GM12874 (cell line): ENCODE data around the gene SNAP25.

Experiments
- TF ChIP-seq, protein P1 (sequence below): IDR thresholded peaks from 2 replicates; pipeline ENCODE4 v1.5.1; 2011; ENCODE audit warnings: low read depth, mild to moderate bottlenecking, control low read depth, low read length, moderate library complexity; ENCODE audit not compliant: insufficient read depth

Gene SNAP25

DNA sequence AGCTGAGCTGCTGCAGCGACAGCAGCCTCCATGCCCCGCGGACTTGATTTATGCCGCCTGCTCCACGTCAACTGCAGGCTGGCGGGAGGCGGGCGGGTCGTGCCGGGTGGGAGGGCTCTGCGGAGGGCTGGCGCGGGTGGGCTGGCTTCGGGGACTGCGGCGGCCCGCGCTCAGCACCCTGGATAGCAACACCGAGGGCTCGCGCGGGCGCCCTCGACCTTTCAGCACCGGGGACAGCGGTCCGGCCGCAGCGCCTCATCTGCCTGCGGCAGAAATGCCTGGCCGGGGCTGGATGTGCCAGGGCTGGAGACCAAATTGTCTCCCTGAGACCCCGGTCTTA, 792 bp downstream of the SNAP25 start:
- TF ChIP-seq, protein P1, sequence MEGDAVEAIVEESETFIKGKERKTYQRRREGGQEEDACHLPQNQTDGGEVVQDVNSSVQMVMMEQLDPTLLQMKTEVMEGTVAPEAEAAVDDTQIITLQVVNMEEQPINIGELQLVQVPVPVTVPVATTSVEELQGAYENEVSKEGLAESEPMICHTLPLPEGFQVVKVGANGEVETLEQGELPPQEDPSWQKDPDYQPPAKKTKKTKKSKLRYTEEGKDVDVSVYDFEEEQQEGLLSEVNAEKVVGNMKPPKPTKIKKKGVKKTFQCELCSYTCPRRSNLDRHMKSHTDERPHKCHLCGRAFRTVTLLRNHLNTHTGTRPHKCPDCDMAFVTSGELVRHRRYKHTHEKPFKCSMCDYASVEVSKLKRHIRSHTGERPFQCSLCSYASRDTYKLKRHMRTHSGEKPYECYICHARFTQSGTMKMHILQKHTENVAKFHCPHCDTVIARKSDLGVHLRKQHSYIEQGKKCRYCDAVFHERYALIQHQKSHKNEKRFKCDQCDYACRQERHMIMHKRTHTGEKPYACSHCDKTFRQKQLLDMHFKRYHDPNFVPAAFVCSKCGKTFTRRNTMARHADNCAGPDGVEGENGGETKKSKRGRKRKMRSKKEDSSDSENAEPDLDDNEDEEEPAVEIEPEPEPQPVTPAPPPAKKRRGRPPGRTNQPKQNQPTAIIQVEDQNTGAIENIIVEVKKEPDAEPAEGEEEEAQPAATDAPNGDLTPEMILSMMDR, result no peak

DNA sequence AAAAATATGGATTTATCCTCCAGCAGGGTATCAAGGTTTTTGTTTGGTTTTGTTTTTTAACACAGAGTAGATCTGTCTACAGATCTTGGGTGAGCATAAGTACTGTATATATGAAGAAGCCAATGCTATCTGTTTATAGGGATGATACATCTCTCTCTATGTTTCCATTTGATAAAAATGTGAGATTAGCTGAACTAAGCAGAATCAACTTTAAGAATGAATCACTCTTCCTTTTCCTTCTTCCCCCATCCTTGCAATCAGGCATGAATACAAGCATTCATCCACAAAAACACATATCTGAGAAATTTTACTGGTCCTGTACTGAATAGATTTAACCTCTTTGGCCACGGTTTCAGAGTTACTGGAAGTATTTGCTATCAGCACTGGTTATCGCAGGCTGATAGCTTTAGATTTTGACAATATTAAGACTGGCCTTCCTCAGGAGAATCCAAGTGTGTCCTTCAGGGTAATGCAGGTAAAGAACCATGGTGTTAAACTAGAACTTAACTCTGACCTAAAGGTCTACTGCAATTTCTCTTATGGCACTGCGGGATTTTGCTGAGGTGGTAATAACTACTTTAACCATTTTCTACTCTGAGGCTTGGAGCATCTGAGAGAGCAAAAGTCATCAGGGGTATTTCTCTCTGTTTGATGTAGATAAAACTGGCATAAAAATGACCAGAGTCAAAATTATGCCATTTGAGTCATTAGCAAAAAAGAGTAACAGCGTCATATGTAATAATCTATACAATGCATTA, 1.5 kb downstream of the SNAP25 start:
- TF ChIP-seq, protein P1, result no peak

DNA sequence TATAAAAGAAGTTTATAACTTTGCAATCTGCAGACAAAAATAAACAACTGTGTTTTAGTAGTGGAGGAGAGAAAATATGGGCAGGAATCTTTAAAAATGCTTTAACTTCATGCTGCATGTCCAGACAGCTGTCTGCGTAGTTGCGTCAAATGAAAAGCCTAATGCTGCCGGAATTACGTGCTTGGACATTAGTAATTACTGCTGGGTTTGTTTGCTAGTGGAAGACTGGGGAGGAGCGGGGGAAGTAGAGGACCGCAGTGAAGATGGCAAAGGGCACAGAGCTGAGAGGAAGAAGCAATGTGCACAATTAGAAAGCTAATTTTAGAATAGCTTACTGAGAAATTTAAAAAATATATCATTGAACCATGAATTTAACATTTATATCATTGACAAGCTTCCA, 2.4 kb downstream of the SNAP25 start:
- TF ChIP-seq, protein P1, result no peak

DNA sequence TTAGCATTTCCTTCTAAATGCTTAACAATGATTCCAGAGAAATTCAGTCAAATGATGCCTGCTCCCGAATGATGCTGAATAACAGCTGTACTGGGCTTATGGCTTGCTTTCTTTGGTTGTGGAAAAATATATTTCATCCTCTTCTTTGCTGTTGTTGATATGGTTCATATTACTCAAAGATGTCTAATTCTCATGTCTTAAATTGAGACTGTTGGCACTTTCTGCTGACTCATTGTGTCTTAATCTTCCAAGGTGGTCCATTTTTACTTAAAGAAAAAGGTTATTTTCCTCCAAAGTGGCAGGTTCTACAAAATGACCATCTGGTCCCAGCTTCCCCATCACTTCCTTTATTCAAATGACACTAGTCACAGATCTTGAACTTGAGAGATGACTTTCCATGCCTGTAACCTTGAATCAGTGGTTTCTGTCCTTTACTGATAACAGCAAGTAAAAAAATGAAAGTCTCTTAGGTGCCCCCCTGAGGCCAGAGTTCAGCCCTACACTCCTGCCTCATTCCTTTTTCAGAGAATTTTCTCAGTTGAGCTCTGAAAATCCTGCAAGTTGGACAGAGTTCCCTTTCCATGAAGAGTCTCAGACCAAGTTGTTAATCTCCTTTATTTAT, 6.9 kb downstream of the SNAP25 start:
- TF ChIP-seq, protein P1, result 0 out of 2 replicates have a peak, but pooled peaks have one; percentile 12

DNA sequence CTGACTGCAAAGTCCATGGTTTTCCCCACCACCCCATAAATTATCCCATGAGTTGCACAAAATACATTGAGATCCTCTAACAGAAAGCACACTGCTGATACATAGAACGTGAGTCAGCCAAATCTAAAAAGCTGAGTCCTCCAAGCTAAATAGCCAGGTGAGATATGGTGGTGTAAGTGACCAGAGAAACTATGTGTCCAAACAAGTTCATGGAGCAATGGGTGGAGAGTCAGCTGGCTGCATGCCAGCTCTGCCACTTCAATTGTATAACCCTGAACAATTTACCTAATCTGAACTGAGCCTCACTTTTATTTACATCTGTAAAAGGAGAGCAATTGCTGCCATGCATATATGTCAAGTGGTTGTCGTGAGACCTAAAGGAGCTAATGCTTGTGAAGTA, 9.7 kb downstream of the SNAP25 start:
- TF ChIP-seq, protein P1, result no peak

DNA sequence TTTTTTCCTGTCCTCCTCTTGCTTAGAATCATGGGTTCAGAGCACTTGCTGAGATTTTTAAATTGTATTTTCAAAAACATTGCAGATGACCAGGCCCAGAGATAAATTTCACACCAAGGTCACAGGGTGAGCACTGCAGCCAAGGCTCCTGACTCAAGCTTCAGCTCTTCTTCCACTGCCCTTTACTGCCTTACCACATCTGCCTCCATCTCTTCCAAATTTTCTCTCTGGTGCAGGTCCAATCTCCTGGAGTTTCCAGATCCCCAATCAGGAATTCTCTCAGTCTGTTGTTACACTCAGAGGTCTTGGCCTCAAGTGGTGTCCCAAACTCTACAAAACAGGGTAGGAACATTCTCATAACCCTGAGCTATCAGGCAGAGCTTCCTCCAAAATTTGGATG, 12.7 kb downstream of the SNAP25 start:
- TF ChIP-seq, protein P1, result no peak

DNA sequence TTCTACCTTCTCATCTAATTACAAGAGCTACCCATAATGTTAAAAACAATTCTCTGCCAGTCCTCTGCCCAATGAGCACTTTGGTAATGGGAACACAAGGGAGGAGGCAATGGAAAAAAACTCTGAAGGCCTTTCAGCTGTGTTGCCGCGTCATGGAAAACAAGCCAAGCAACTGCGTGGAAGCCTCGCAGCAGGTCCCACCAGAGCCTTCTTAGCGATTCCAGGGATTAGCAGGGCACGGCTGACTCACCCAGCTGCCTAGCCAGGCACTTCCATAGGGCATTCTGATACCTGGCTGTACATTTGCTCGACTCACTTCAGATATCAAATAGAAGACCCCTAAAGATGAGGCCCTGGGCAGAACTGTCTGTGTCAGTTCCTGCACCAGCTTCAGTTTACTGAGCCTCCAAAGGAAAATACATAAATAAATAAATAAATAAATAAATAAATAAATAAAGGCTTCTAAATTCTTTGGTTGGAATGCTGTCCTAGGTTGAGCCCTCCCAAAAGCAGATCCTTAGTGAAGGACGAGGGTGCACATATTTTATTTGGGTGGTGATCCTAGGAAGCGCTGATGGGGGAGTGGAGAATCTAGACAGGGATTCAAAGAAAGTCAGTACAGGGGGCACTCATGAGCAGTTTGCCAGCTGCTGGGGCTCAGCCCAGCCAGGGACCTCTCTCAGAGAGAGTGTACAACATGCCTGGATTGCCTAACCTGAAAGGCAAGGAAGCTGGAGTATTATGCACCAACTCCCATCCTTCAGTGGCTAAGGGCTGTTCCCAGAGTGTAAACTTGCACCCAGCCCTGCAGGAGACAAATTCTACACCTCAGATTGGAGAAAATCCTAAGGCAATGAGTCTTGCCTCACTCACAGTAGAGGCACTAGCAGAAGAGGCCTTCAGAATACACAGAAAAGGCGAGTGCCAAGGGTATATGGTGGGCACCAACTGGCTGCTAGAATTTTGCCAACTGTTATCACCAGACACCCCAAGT, 18.2 kb downstream of the SNAP25 start:
- TF ChIP-seq, protein P1, result no peak
